ENCODE results near the gene BCL11B.

GRCh38 chr14:99284254-99285004 is 12.4 kb upstream of the BCL11B start:
- no peak for TF ChIP-seq CTCF (IDR thresholded peaks at IDR 0.05)
- no peak for TF ChIP-seq POLR2A (IDR thresholded peaks at IDR 0.05)
